Choroid plexus epithelial cell (primary cell): ENCODE data around the gene STIP1.
A peak's percentile ranks its signal among the peaks of the same experiment; 100 is the strongest.

Experiments
- DNase-seq: peaks from one replicate; pipeline ENCODE4 v3.0.0-alpha.2; 2010; ENCODE audit warnings: low read depth
- H3K4me3 ChIP-seq: 2 replicates; pipeline ENCODE4 v1.5.1; 2011; ENCODE audit warnings: low read depth, mild to moderate bottlenecking, control low read depth, low read length, moderate library complexity
- CTCF ChIP-seq: conservative IDR thresholded peaks from 2 replicates; pipeline ENCODE4 v1.5.1; 2011; ENCODE audit warnings: low read depth, mild to moderate bottlenecking, control low read depth, inconsistent platforms, low read length, moderate library complexity

Gene STIP1

GRCh38 chr11:64185693-64186491, at the start of gene STIP1:
Gene STIP1, plus strand, starts transcription at chr11:64186171. Its CDS starts 91 bp downstream, at chr11:64186262.
- peak within 1 kb of the TSS; percentile 76 for H3K4me3 ChIP-seq
- peak; percentile 100 for DNase-seq

GRCh38 chr11:64136765-64137441, 49.1 kb upstream of the STIP1 start:
- no peak for DNase-seq
- TF ChIP-seq CTCF = no peak

More at GRCh38 chr11:64185693-64186491, at the start of gene STIP1:
- TF ChIP-seq CTCF = peak; percentile 63

GRCh38 chr11:64138398-64138797, 47.6 kb upstream of the STIP1 start:
- DNase-seq = no peak
- no peak for TF ChIP-seq CTCF
- no peak overlapping the region for H3K4me3 ChIP-seq

More at GRCh38 chr11:64136765-64137441, 49.1 kb upstream of the STIP1 start:
- H3K4me3 ChIP-seq = no peak overlapping the region

GRCh38 chr11:64139049-64139448, 46.9 kb upstream of the STIP1 start:
- no peak for DNase-seq
- H3K4me3 ChIP-seq = no peak overlapping the region
- TF ChIP-seq CTCF = no peak

- no peak for TF ChIP-seq CTCF
- no peak overlapping the region for H3K4me3 ChIP-seq
- DNase-seq = no peak
Observed at GRCh38 chr11:64140082-64140481, 45.9 kb upstream of the STIP1 start.

- H3K4me3 ChIP-seq = no peak overlapping the region
Observed at GRCh38 chr11:64141081-64141783, 44.7 kb upstream of the STIP1 start.

More at GRCh38 chr11:64141081-64141783, 44.7 kb upstream of the STIP1 start:
- no peak for TF ChIP-seq CTCF
- no peak for DNase-seq
